Measurements from ENCODE around the gene RAB27A.

GRCh38 chr15:55179141-55179540, 110.5 kb downstream of the RAB27A start:
- TF ChIP-seq CTCF (IDR thresholded peaks at IDR 0.05), result no peak
- TF ChIP-seq POLR2A (IDR thresholded peaks at IDR 0.05), result no peak

Measured in upper lobe of left lung (tissue), 4 donors.